HG03097 (cell line): ENCODE results near the gene CCDC92.
A peak's percentile ranks its signal among the peaks of the same experiment; 100 is the strongest.

Experiments
- ATAC-seq: cut with Tn5 transposase; IDR thresholded peaks from one replicate; pipeline ENCODE4 v1.9.1; 2021; ENCODE audit not compliant: unreplicated experiment, low FRiP score

CCDC92 gene

DNA sequence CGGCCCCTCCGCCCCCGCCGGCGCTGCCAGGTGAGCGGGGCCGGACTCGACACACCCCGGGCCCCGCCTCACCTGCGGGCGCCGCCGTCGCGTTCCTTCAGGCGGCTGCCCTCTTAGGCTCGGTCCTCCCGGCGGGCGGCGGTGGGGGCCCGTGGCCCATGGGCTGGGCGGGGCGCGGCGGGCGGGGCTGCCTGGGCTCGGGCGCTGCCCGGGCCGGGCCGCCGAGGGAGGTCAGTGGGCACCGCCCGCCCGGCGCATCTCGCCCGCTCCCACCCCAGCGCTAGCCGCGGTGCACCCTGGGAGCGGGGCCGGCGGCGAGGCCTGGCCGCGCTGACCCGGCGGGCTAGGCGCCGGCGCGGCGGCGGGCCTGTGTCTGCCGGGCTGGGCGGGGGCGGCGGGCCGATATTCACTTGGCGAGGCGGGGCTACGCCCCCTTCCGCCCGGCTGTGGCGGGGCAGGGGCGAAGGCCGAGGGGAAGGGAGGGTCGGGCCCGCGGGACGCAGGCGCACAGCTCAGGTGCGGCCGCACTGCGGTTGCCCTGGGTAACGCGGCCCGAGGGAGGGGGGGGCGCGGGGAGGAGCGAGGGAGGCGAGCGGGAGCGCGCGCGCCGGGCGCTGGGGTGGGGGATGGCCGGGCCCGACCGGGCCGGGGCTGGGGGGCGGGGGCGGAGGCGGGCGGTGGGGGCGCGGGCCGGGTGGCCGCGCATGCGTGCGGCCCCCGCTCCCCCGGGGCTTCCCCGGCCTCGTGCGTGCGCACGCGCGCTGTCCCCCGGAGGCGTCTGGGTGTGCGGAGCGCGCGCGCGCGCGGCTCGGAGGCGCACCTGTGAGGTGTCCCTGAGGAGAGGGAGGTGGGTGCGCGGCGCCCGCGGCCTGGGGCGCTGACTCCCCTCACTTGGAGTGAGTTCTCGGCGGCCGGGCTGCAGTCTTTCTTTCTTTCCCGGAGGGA, at the start of gene CCDC92, which contains the start of gene ZNF664:
CCDC92 (minus strand) TSS at position 375 of the 945 bp plus-strand sequence. CDS start 28,526 bp downstream, outside the sequence.
ZNF664 (plus strand) TSS at position 759 of the 945 bp plus-strand sequence. CDS start 38,930 bp downstream, outside the sequence.
- ATAC-seq: peak; percentile 71

DNA sequence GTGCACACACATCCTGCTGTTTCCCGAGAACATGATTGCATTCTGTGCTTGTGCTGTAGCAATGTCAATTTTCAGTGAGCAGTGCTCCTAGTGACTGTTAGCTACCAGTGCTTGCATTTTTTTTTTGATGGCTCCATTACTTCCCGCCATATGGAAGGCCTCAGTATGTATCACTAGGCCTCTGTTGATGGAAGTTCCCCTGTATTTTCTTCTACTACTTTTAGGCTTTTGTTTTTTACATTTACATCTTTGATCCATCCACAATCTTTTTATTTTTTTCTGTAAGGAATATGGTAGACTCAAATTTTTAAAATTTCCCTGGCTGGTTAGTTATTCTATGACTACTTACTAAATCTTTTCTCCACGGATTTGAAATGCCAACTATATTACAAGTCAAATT, 49.5 kb upstream of the CCDC92 start:
- ATAC-seq: no peak

GRCh38 chr12:124021007-124021406, 48.4 kb upstream of the CCDC92 start:
- no peak for ATAC-seq

DNA sequence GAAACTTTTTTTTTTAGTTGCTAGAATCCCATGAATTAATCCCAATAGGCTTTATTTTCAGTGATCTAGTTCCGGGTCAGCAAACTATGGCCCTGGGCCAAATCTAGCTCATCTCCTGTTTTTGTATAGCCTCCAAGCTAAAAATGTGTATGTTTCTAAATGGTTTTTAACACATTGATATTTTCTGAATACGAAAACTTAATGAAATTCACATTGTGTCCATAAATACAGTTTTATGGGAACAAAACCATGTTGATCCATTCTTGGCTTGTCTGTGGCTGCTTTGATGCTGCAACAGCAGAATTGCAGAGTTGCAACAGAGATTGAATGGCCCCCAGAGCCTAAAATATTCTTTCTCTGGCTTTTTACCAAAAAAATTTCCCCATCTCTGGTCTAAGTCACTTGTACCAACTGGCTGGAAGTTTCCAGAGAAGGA, 47.9 kb upstream of the CCDC92 start:
- ATAC-seq: no peak

DNA sequence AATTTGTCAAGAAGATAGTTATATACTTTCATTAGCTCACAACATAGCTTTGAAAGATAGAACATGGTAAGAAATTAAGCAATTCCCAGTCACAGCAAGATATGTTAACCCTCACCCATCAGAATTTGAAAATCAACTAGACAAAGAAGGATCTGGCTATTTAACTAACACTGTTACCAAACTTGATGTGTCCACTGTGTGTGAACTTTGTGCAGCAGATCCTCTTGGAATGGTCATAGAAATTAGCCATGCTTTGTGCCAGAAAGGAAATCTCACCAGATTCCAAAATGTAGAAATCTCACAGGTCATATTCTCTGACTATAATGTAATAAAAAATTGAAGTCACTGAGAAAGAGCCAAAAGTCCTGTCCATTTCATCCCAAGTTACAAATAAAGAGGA, 46.5 kb upstream of the CCDC92 start:
- no peak for ATAC-seq

DNA sequence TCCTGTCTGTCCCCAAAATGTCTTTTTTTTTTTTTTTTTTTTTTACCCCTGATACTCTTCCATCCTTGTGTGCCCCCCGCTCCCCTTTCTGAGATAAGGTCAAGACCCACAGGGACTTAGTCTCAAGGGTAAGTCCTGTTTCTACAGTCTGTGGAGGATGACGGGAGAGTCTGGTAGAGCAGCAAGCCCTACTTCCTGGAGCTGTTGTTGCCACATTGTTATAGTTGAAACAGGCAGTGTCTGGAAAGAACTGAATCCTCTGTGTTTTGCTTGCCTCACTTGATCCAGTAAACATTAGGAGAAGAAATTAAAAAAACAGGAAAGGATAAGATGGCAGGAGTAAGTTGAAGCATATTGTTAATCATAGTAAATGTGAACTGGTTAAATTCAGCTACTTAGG, 45.9 kb upstream of the CCDC92 start:
- no peak for ATAC-seq

GRCh38 chr12:124017064-124017463, 44.4 kb upstream of the CCDC92 start:
- ATAC-seq: no peak

GRCh38 chr12:124015494-124016461, 43.1 kb upstream of the CCDC92 start:
- no peak for ATAC-seq

DNA sequence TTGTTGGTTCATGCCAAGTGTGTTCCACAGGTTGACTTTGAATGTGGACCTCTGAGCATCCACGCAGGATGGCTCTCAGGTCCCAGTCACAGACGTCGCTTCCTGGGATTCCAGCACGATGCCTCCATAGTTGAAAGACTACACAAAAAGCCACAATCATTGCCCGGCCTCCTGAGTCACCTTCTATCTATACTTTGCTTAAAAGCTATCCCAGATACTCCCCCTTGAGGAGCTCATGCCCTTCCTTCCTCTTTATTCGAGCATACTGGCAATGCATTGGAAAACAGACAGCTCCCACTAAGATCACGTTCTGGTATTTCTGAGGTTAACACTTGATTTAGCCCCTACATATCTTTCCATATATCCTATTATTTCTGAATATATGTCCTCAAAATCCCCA, 40.4 kb upstream of the CCDC92 start:
- ATAC-seq: no peak

- ATAC-seq: no peak
Measured at GRCh38 chr12:124011435-124012115, 38.9 kb upstream of the CCDC92 start.

- ATAC-seq: no peak
Measured at GRCh38 chr12:124010687-124011086, 38.1 kb upstream of the CCDC92 start.

DNA sequence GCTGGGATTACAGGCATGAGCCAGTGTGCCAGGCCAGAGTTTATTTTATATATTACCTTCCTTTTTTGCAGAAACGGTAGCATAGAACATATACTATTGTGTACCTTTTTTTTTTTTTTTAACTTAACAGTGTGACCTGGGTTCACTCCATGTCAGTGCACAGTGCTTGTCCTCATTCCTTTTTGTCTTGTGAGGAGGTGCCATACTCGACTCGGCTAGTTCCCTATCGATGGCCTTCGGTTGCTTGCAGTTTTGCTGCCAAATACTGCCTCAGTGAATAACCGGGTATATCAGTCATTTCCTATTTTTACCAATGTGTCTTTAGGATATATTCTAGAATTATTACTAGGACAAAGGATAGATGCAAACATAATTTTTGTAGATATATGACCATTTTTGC, 37.1 kb upstream of the CCDC92 start:
- no peak for ATAC-seq

DNA sequence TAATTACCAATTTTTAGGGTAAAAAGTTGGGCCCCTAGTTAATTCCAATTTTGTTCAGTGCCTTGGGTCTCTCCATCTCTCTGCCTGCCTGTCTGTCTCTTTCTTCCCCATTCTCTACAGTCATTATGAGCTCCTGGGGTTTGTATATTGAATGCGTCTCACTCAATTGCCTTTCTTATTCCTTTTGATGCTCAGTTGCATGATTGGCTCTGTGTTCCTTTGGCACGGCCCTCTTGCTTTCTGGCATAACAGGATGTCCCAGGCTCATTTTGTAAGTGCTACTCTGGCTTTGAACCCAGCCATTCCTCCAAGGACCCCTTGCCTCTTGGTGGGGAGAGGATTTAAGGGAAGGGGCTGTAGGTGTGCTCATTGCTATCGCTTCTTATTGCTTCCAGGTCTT, 36.0 kb upstream of the CCDC92 start:
- no peak for ATAC-seq

DNA sequence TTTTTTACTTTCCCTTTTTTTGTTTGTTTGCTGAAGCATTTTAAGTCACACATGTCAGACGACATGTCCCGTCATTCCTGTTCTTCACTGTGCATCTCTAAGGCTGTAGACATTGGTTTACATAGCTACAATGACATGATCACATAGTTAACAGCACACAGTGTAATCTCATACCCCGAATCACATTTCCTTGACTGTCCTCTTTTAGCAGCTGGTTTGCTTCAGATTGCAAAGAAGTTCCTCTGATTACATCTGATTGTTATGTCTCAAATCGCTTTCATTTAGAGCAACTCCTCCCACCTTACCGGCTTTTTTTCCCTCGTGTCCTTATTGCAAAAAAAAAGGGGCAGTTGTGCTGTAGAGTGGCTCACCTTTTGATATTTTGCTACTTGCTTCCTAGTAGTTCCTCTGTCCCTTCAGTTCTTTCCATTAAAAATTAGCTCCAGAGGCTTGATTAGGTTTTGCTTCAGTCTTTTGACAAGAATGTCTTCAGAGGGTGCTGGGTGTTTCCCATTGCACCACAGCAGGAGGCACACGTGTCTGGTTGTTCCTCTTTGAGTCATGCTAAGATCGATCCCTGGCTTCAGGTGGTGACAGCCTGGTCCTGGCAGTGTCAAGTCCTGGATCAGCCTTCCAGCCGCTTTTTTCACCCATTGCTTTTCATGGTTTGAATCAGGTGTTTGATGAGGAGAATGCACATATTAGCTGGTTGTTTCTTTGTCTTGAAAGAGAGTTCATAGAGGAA, 35.4 kb upstream of the CCDC92 start:
- no peak for ATAC-seq

GRCh38 chr12:124006846-124007713, 34.4 kb upstream of the CCDC92 start:
- ATAC-seq: no peak

GRCh38 chr12:124006085-124006845, 33.6 kb upstream of the CCDC92 start:
- ATAC-seq: no peak

GRCh38 chr12:124004233-124004875, 31.7 kb upstream of the CCDC92 start:
- no peak for ATAC-seq

DNA sequence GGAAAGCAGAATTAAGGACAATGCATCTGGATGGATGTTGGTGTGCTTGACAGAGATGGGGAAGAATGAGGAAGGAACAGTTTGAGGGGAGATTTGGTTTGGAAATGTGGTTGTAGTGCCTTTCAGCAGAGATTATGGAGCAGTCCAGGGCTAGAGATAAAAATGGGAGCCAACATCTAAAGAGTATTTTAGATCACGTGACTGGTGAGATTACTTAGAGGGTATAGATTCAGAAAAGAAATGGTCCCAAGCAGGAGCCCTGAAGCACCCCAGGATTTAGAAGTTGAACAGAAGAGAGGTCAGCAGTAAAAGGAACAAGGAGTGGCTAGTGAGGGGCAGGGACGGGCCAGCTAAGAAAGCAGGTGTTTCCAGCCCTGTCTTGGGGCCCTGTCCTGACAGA, 30.0 kb upstream of the CCDC92 start:
- ATAC-seq: no peak
